Upper lobe of right lung (tissue), 1 donor: ENCODE results near the gene CEP112. TPM values are rescaled to one million over a fixed set of nuclear protein-coding genes. Genes with fewer than 3 reads are reported as not detected.

Source experiments
- ATAC-seq: fragments of 200-7000 bp; cut with Tn5 transposase; one replicate; pipeline ENCODE4 v1.9.1; 2020; ENCODE audit warnings: mild to moderate bottlenecking, moderate library complexity
- DNase-seq: peaks from one replicate; pipeline ENCODE4 v3.0.0-alpha.2; 2020
- H3K27ac ChIP-seq: fragments of 200-600 bp; one replicate; pipeline ENCODE4 v1.8.0; 2022
- H3K27me3 ChIP-seq: fragments of 200-600 bp; one replicate; pipeline ENCODE4 v1.8.0; 2022; ENCODE audit warnings: mild to moderate bottlenecking
- H3K36me3 ChIP-seq: fragments of 200-600 bp; one replicate; pipeline ENCODE4 v1.8.0; 2022
- H3K4me1 ChIP-seq: fragments of 200-600 bp; one replicate; pipeline ENCODE4 v1.8.0; 2022
- H3K4me3 ChIP-seq: fragments of 200-600 bp; one replicate; pipeline ENCODE4 v1.8.0; 2022; ENCODE audit warnings: mild to moderate bottlenecking
- H3K9me3 ChIP-seq: fragments of 200-600 bp; one replicate; pipeline ENCODE4 v1.8.0; 2022
- CTCF ChIP-seq: fragments of 200-600 bp; IDR thresholded peaks from one replicate; pipeline ENCODE4 v1.8.0; 2022; ENCODE audit warnings: antibody characterized with exemption
- intact Hi-C: fragments of 100-400 bp; cut with DNase I; formaldehyde crosslinking; loops from one replicate; pipeline ENCODE4 v1.11.0; 2022
- total RNA-seq: library from RNA; stranded (reverse); fragmentation: NEBNext Ultra II Directional; extraction: Animal tissue kit (Norgen Biotek cat#: 25700); gene quantifications from one replicate; pipeline ENCODE4 v1.2.1, GENCODE V29; 2021
- donor health status: DM: no; HTN: yes; CAD: no; lungs with severe emphysema.

Gene CEP112
- total RNA-seq, 1 donor from 2014 or later = 32.9 TPM

GRCh38 chr17:65668211-65668610 lies 523.7 kb downstream of the CEP112 start:
- H3K27me3 ChIP-seq = no peaks in the 10 kb centered on the region
- TF ChIP-seq CTCF = no peak
- no peak for ATAC-seq
- intact Hi-C loops = no loop called here
- H3K4me1 ChIP-seq = no peaks in the 10 kb centered on the region
- DNase-seq = no peak
- no peaks in the 10 kb centered on the region for H3K9me3 ChIP-seq
- no peak overlapping the region for H3K4me3 ChIP-seq
- H3K36me3 ChIP-seq = no peaks in the 10 kb centered on the region
- H3K27ac ChIP-seq = no peak overlapping the region

- no peak for TF ChIP-seq CTCF
- H3K27ac ChIP-seq = no peak overlapping the region
- no peak for DNase-seq
- no peaks in the 10 kb centered on the region for H3K36me3 ChIP-seq
- intact Hi-C loops = no loop called here
- H3K9me3 ChIP-seq = no peaks in the 10 kb centered on the region
- no peak for ATAC-seq
- no peaks in the 10 kb centered on the region for H3K4me1 ChIP-seq
- no peaks in the 10 kb centered on the region for H3K27me3 ChIP-seq
- H3K4me3 ChIP-seq = no peak overlapping the region
Measured at GRCh38 chr17:65667656-65668055, 524.3 kb downstream of the CEP112 start.

- DNase-seq (no peak), ATAC-seq (no peak)
- intact Hi-C loops = no loop called here
- no peak overlapping the region for H3K27ac ChIP-seq
- no peaks in the 10 kb centered on the region for H3K4me1 ChIP-seq
- no peaks in the 10 kb centered on the region for H3K27me3 ChIP-seq
- H3K4me3 ChIP-seq = no peak overlapping the region
- no peaks in the 10 kb centered on the region for H3K9me3 ChIP-seq
- no peaks in the 10 kb centered on the region for H3K36me3 ChIP-seq
- no peak for TF ChIP-seq CTCF
Measured at GRCh38 chr17:65666876-65667321, 525.0 kb downstream of the CEP112 start.

- Histone ChIP-seq H3K27ac (no peak overlapping the region), H3K36me3 (no peaks in the 10 kb centered on the region), H3K4me1 (no peaks in the 10 kb centered on the region), H3K4me3 (no peak overlapping the region), H3K9me3 (no peaks in the 10 kb centered on the region), H3K27me3 (no peaks in the 10 kb centered on the region)
- ATAC-seq (no peak), DNase-seq (no peak)
- TF ChIP-seq CTCF = no peak
- intact Hi-C loops = no loop called here
Measured at GRCh38 chr17:65665966-65666365, 526.0 kb downstream of the CEP112 start.

GRCh38 chr17:65664696-65665095 lies 527.2 kb downstream of the CEP112 start:
- Histone ChIP-seq H3K4me3 (no peak overlapping the region), H3K4me1 (no peaks in the 10 kb centered on the region), H3K9me3 (no peaks in the 10 kb centered on the region), H3K27ac (no peak overlapping the region), H3K27me3 (no peaks in the 10 kb centered on the region), H3K36me3 (no peaks in the 10 kb centered on the region)
- ATAC-seq = no peak
- DNase-seq = no peak
- no peak for TF ChIP-seq CTCF
- intact Hi-C loops = no loop called here

- ATAC-seq = no peak
- no peaks in the 10 kb centered on the region for H3K9me3 ChIP-seq
- H3K27me3 ChIP-seq = no peaks in the 10 kb centered on the region
- H3K36me3 ChIP-seq = no peaks in the 10 kb centered on the region
- DNase-seq = no peak
- peak overlapping the region; percentile 33 for H3K27ac ChIP-seq
- H3K4me1 ChIP-seq = no peaks in the 10 kb centered on the region
- TF ChIP-seq CTCF = no peak
- intact Hi-C loops = no loop called here
- no peak overlapping the region for H3K4me3 ChIP-seq
Measured at GRCh38 chr17:65664266-65664665, 527.7 kb downstream of the CEP112 start.
